Measurements from ENCODE around the gene FBLN7.

FBLN7 gene

DNA sequence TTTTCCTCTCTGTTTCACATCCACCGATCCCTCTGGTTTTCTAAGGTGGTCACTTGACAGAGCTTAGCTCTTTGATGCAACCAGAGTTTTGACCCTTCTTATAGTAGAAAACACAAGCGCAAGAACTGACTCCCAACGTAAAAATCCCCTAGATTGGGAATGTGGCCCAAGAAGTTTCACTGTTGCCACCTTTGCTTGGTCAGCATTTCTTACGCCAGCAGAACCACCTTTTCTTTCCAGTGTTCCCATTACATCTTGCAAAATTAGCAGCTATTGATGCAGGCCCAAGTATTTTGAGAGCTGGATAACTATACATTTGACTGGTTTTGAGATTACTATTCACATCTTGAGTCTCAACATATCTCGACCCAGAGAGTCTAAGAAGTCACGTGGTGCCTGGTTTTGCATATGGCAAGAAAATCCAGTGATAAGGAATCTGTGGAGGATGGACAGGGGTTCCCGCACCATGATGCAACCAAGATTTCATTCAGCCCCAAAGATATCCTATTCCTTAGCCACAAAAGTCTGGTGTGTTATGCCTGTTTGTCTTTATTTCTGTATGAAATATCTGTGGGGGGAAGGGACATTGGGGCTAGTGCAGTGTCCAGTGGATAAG is 37.9 kb downstream of the FBLN7 start:
- H3K27ac Mint-ChIP-seq: no peak overlapping the region
- TF ChIP-seq, protein P1, sequence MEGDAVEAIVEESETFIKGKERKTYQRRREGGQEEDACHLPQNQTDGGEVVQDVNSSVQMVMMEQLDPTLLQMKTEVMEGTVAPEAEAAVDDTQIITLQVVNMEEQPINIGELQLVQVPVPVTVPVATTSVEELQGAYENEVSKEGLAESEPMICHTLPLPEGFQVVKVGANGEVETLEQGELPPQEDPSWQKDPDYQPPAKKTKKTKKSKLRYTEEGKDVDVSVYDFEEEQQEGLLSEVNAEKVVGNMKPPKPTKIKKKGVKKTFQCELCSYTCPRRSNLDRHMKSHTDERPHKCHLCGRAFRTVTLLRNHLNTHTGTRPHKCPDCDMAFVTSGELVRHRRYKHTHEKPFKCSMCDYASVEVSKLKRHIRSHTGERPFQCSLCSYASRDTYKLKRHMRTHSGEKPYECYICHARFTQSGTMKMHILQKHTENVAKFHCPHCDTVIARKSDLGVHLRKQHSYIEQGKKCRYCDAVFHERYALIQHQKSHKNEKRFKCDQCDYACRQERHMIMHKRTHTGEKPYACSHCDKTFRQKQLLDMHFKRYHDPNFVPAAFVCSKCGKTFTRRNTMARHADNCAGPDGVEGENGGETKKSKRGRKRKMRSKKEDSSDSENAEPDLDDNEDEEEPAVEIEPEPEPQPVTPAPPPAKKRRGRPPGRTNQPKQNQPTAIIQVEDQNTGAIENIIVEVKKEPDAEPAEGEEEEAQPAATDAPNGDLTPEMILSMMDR (IDR thresholded peaks at IDR 0.05; ENCODE audit: unreplicated experiment in 3 of 3): no peak
- peaks cover 17% of the 10 kb centered on the region for H3K27me3 Mint-ChIP-seq (ENCODE audit: low read depth)
- no peaks in the 10 kb centered on the region for H3K4me1 Mint-ChIP-seq
- no peak overlapping the region for H3K4me3 Mint-ChIP-seq
- peaks cover 28% of the 10 kb centered on the region for H3K36me3 Mint-ChIP-seq (ENCODE audit: low read depth)
- peaks cover 10% of the 10 kb centered on the region for H3K9me3 Mint-ChIP-seq

DNA sequence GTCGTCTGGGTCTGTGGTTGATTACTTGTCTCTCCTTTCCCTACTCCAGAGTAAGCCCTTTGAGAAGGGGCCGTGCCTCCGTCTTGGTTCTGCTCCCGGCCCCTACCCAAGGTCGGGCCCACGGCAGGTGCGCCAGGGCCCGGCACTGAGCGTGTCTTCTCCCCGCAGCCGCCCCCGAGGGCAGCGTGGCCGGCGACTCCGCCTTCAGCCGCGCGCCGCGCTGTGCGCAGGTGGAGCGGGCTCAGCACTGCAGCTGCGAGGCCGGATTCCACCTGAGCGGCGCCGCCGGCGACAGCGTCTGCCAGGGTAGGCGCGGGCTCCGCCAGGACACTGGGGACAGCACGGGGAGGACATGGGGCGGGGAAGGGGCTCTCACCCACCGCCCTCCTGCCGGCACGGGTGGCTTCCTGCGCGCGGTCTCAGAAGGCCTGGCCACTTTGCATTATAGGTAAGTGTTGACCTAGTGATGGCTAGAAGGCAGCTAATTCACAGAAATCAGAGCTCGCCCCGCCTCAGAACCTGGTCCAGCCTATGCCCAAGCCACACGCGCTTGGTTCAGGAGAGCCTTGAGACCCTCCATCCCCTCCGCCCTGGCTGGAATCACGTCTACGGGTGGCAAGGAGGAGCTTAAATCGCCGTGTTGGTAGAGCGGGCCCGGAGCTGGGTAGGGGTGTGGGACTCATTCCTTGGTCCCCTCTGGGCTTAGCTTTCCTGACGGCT is 43.5 kb downstream of the FBLN7 start:
- Mint-ChIP-seq H3K4me1 (peaks cover 7% of the 10 kb centered on the region), H3K27me3 (ENCODE audit: low read depth) (peaks cover 29% of the 10 kb centered on the region), H3K4me3 (peak overlapping the region in 1 of 3 experiments; percentile 8), H3K36me3 (ENCODE audit: low read depth) (peaks cover 39% of the 10 kb centered on the region), H3K27ac (no peak overlapping the region), H3K9me3 (peaks cover 15% of the 10 kb centered on the region)
- TF ChIP-seq, protein P1 (IDR thresholded peaks at IDR 0.05; ENCODE audit: unreplicated experiment in 3 of 3): no peak

DNA sequence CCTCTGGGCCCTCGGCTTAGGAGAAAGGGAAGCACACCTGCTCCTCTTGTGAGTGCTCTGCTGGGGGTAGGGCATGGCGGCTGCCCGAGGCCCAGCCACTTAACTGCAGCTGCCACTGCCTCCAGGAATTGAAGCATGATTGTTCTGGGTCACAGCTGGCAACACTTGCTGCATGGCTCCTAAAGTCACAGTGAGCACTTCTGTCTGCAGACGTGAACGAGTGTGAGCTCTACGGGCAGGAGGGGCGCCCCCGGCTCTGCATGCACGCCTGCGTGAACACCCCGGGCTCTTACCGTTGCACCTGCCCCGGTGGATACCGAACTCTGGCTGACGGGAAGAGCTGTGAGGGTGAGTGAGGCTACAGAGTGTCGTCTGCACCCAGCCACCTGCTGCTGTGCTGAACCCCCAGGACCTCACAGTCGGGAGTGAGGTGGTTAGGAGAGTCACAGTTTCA is 44.4 kb downstream of the FBLN7 start:
- TF ChIP-seq, protein P1 (IDR thresholded peaks at IDR 0.05; ENCODE audit: unreplicated experiment in 3 of 3): no peak
- Mint-ChIP-seq H3K4me3 (no peak overlapping the region), H3K4me1 (peaks cover 7% of the 10 kb centered on the region), H3K36me3 (ENCODE audit: low read depth) (peaks cover 45% of the 10 kb centered on the region), H3K9me3 (peaks cover 15% of the 10 kb centered on the region), H3K27ac (no peak overlapping the region), H3K27me3 (ENCODE audit: low read depth) (peaks cover 29% of the 10 kb centered on the region)

DNA sequence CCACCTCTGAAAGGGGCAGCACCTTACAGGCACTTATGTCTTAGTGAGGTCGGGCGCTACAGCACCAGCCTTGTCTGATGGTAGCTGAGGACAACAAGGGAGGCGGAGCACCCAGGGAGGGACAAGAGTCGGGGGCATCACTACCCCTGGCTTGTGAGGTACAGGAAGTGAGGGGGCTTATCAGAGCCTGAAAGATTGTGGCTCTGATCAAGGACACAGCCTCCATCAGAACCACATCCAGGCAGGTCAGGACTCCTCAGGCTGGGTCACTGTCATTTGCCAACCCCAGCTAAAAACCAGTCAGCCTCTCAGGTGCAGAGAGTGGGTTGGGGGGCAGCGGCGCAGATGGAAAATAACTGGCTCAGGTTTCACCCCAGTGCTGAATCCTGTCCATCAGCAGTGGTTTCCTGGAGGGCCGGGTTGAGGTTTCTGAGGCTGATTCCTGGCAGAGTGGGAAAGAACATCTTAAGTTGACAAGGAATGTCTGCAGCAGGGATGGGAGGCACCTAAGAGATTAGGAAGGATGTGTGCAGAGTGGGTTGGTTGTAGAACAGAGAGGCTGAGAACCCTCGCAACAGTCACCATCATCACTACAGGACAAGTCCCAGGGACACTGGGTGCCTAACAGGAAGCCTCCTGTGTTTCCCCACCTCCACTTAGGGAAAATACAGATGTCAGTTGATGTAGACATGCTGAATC is 45.3 kb downstream of the FBLN7 start:
- Mint-ChIP-seq H3K36me3 (ENCODE audit: low read depth) (peaks cover 45% of the 10 kb centered on the region), H3K27ac (no peak overlapping the region), H3K27me3 (ENCODE audit: low read depth) (peaks cover 29% of the 10 kb centered on the region), H3K4me1 (peaks cover 7% of the 10 kb centered on the region), H3K9me3 (peaks cover 13% of the 10 kb centered on the region), H3K4me3 (no peak overlapping the region)
- TF ChIP-seq, protein P1 (IDR thresholded peaks at IDR 0.05; ENCODE audit: unreplicated experiment in 3 of 3): no peak

DNA sequence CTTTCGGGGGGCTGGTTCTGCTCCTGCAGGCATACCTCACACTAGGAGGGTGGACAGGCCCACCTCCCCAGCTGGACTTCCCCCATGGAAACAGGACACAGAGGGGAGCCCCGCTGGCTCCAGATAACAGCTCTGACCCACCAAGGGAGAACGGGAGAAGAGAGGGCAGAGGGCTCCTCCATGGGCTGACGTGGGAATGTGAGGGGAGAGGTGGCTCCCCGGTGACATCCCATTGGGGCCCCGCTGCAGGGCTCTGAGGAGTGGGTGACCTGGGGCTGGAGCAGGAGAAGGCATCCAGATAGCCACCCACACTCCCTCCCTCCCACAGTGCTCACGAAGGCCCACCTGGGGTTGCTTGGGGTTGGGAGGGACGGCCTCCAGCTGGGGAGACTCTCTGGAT is 45.9 kb downstream of the FBLN7 start:
- peaks cover 42% of the 10 kb centered on the region for H3K36me3 Mint-ChIP-seq (ENCODE audit: low read depth)
- H3K4me1 Mint-ChIP-seq: peaks cover 7% of the 10 kb centered on the region
- TF ChIP-seq, protein P1 (IDR thresholded peaks at IDR 0.05; ENCODE audit: unreplicated experiment in 3 of 3): no peak
- peaks cover 11% of the 10 kb centered on the region for H3K9me3 Mint-ChIP-seq
- peaks cover 28% of the 10 kb centered on the region for H3K27me3 Mint-ChIP-seq (ENCODE audit: low read depth)
- no peak overlapping the region for H3K27ac Mint-ChIP-seq
- no peak overlapping the region for H3K4me3 Mint-ChIP-seq

Measured in nephron (organoid).